IMR-90 (cell line): ENCODE measurements around the gene PLPP4. TPM values are rescaled to one million over a fixed set of nuclear protein-coding genes. Genes with fewer than 3 reads are reported as not detected.

ENCODE experiments used
- ATAC-seq: fragments of 200-7000 bp; cut with Tn5 transposase; 2 replicates; pipeline ENCODE4 v1.9.1; 2020; ENCODE audit warnings: low read depth, mild to moderate bottlenecking, moderate library complexity
- BruUV-seq: library from RNA; stranded (reverse); fragments of 400-500 nt; replicated peaks from 2 replicates; lab custom pipeline; 2021; lab: Mats Ljungman, UMichigan
- CTCF ChIA-PET: fragments of 300-600 bp; formaldehyde crosslinking; extraction: SDS; loops from one replicate; lab custom pipeline; 2021; ENCODE audit warnings: antibody characterized with exemption; lab: Yijun Ruan, JAX
- POLR2A ChIA-PET: fragments of 300-600 bp; sonication (Branson Sonifier 250); formaldehyde crosslinking; loops from one replicate; lab custom pipeline; 2022; ENCODE audit warnings: antibody characterized with exemption; ENCODE audit not compliant: unreplicated experiment; lab: Charles Lee
- DNase-seq: peaks from one replicate; pipeline ENCODE4 v3.0.0; 2013
- H2AFZ ChIP-seq: replicated peaks from 2 replicates; pipeline ENCODE3; 2013; ENCODE audit warnings: low read length, mild to moderate bottlenecking; ENCODE audit not compliant: poor library complexity
- H2AK5ac ChIP-seq: 2 replicates; pipeline ENCODE4 v1.6.1; 2013; ENCODE audit warnings: low read depth, low read length, inconsistent platforms
- H2AK9ac ChIP-seq: replicated peaks from 2 replicates; pipeline ENCODE3; 2013; ENCODE audit warnings: mild to moderate bottlenecking, low read depth, low read length, moderate library complexity; ENCODE audit not compliant: poor library complexity
- H2BK120ac ChIP-seq: 2 replicates; pipeline ENCODE4 v1.6.1; 2013; ENCODE audit warnings: low read depth, low read length, inconsistent platforms
- H2BK15ac ChIP-seq: 3 replicates; pipeline ENCODE4 v1.6.1; 2013; ENCODE audit warnings: low read depth, low read length, inconsistent platforms
- H2BK20ac ChIP-seq: 2 replicates; pipeline ENCODE4 v1.6.1; 2013; ENCODE audit warnings: low read depth, mild to moderate bottlenecking, inconsistent platforms, low read length, moderate library complexity
- H2BK5ac ChIP-seq: 2 replicates; pipeline ENCODE4 v1.6.1; 2013; ENCODE audit warnings: mild to moderate bottlenecking, low read depth, low read length, inconsistent platforms; ENCODE audit not compliant: poor library complexity, severe bottlenecking
- H3K14ac ChIP-seq: replicated peaks from 2 replicates; pipeline ENCODE4 v1.6.1; 2013; ENCODE audit warnings: low read depth, low read length, inconsistent platforms
- H3K18ac ChIP-seq: 2 replicates; pipeline ENCODE4 v1.6.1; 2013; ENCODE audit warnings: low read depth, low read length, control low read depth
- H3K23ac ChIP-seq: 2 replicates; pipeline ENCODE4 v1.6.1; 2013; ENCODE audit warnings: low read depth, low read length, inconsistent platforms
- H3K27ac ChIP-seq: 2 replicates; pipeline ENCODE4 v1.5.1; 2013; ENCODE audit warnings: mild to moderate bottlenecking, control low read depth, low read length; ENCODE audit not compliant: insufficient read depth
- H3K27me3 ChIP-seq: 2 replicates; pipeline ENCODE4 v1.6.1; 2013; ENCODE audit warnings: low read length; ENCODE audit not compliant: control insufficient read depth, insufficient read depth
- H3K36me3 ChIP-seq: 2 replicates; pipeline ENCODE4 v1.6.1; 2013; ENCODE audit warnings: low read length, mixed read lengths; ENCODE audit not compliant: control insufficient read depth, insufficient read depth
- H3K4ac ChIP-seq: 2 replicates; pipeline ENCODE4 v1.6.1; 2013; ENCODE audit warnings: low read depth, low read length, inconsistent platforms
- H3K4me1 ChIP-seq: 2 replicates; pipeline ENCODE4 v1.6.1; 2013; ENCODE audit warnings: low read length, mixed read lengths; ENCODE audit not compliant: control insufficient read depth, insufficient read depth
- H3K4me2 ChIP-seq: 2 replicates; pipeline ENCODE4 v1.6.1; 2013; ENCODE audit warnings: low read depth, mild to moderate bottlenecking, control low read depth, low read length, moderate library complexity
- H3K4me3 ChIP-seq: 2 replicates; pipeline ENCODE4 v1.5.1; 2013; ENCODE audit warnings: low read depth, mild to moderate bottlenecking, control low read depth, low read length, moderate library complexity; ENCODE audit not compliant: insufficient read depth
- H3K56ac ChIP-seq: 2 replicates; pipeline ENCODE4 v1.6.1; 2013; ENCODE audit warnings: low read length, inconsistent platforms; ENCODE audit not compliant: insufficient read depth; ENCODE audit errors: extremely low read depth
- H3K79me1 ChIP-seq, 2 experiments: 2 replicates each; pipeline ENCODE4 v1.6.1; 2013; ENCODE audit warnings: low read length in 2 of 2, inconsistent platforms in 1 of 2, low read depth in 1 of 2
- H3K9ac ChIP-seq: 2 replicates; pipeline ENCODE4 v1.6.1; 2013; ENCODE audit warnings: low read depth, low read length, control low read depth
- H3K9me1 ChIP-seq: 2 replicates; pipeline ENCODE4 v1.6.1; 2013; ENCODE audit warnings: low read length, inconsistent platforms; ENCODE audit not compliant: insufficient read depth
- H3K9me3 ChIP-seq: 2 replicates; pipeline ENCODE4 v1.6.1; 2013; ENCODE audit warnings: low read length; ENCODE audit not compliant: control insufficient read depth, insufficient read depth
- H4K20me1 ChIP-seq: 2 replicates; pipeline ENCODE4 v1.6.1; 2013; ENCODE audit warnings: low read length, inconsistent platforms; ENCODE audit not compliant: insufficient read depth
- H4K5ac ChIP-seq: 2 replicates; pipeline ENCODE4 v1.6.1; 2013; ENCODE audit warnings: mild to moderate bottlenecking, low read depth, low read length, control low read depth
- H4K8ac ChIP-seq, 2 experiments: 2 replicates each; pipeline ENCODE4 v1.6.1; 2013; ENCODE audit warnings: low read depth in 2 of 2, low read length in 2 of 2, control low read depth in 1 of 2, inconsistent platforms in 1 of 2
- H4K91ac ChIP-seq: 2 replicates; pipeline ENCODE4 v1.6.1; 2013; ENCODE audit warnings: low read depth, low read length, inconsistent platforms; ENCODE audit not compliant: insufficient read depth
- ELK1 ChIP-seq: fragments of 150-350 bp; IDR thresholded peaks from 2 replicates; pipeline ENCODE4 v1.6.1; 2016; ENCODE audit warnings: low read depth, mild to moderate bottlenecking, low read length, moderate library complexity, borderline replicate concordance
- FOS ChIP-seq: fragments of 150-350 bp; IDR thresholded peaks from 2 replicates; pipeline ENCODE4 v1.6.1; 2016; ENCODE audit warnings: low read depth, low read length
- MAFK ChIP-seq: IDR thresholded peaks from 2 replicates; pipeline ENCODE4 v1.6.1; 2012; ENCODE audit warnings: low read depth, low read length, improper control_type of control experiment
- MXI1 ChIP-seq: IDR thresholded peaks from 2 replicates; pipeline ENCODE4 v1.6.1; 2012; ENCODE audit warnings: low read depth, mild to moderate bottlenecking, low read length, moderate library complexity, borderline replicate concordance
- NFE2L2 ChIP-seq: fragments of 150-350 bp; IDR thresholded peaks from 2 replicates; pipeline ENCODE4 v1.6.1; 2016; ENCODE audit warnings: low read depth, mild to moderate bottlenecking, low read length
- POLR2A ChIP-seq: IDR thresholded peaks from 2 replicates; pipeline ENCODE4 v1.6.1; 2012; ENCODE audit warnings: mild to moderate bottlenecking, low read depth, low read length
- RAD21 ChIP-seq: IDR thresholded peaks from 2 replicates; pipeline ENCODE4 v1.6.1; 2012; ENCODE audit warnings: low read length, improper control_type of control experiment
- RCOR1 ChIP-seq: IDR thresholded peaks from 2 replicates; pipeline ENCODE4 v1.6.1; 2012; ENCODE audit warnings: mild to moderate bottlenecking, low read length, improper control_type of control experiment; ENCODE audit not compliant: insufficient replicate concordance
- RFX5 ChIP-seq: IDR thresholded peaks from 2 replicates; pipeline ENCODE4 v1.8.0; 2012; ENCODE audit warnings: low read depth, mild to moderate bottlenecking, low read length, moderate library complexity
- SMC3 ChIP-seq: fragments of 150-350 bp; IDR thresholded peaks from 2 replicates; pipeline ENCODE4 v1.6.1; 2016; ENCODE audit warnings: low read depth, mild to moderate bottlenecking, antibody characterized with exemption, low read length, moderate library complexity
- USF2 ChIP-seq: fragments of 150-350 bp; IDR thresholded peaks from 2 replicates; pipeline ENCODE4 v1.6.1; 2017; ENCODE audit warnings: mild to moderate bottlenecking, antibody characterized with exemption, low read length, low read depth
- WGBS, 2 experiments: methylation state at CpG; one replicate each; pipeline versions ENCODE4 v1.1.5 to v1.1.7; 2013; ENCODE audit warnings: missing lambda C conversion rate in 2 of 2; ENCODE audit not compliant: insufficient read length in 1 of 2; ENCODE audit errors: extremely low coverage in 2 of 2; 5-methylcytosine and 5-hydroxymethylcytosine counted together
- dilution Hi-C: fragments of 300-500 bp; cut with HindIII; formaldehyde crosslinking; loops from one replicate; pipeline ENCODE4 v1.14.3; 2018; ENCODE audit warnings: low sequenced_read_pairs; ENCODE audit not compliant: unreplicated experiment
- in situ Hi-C: fragments of 300-500 bp; cut with MboI; formaldehyde crosslinking; loops from 3 replicates; pipeline ENCODE4 v1.14.3; 2019; ENCODE audit warnings: low sequenced_read_pairs, inconsistent platforms, mixed read lengths
- intact Hi-C: fragments of 100-400 bp; cut with micrococcal nuclease; formaldehyde crosslinking; loops from 2 replicates; pipeline ENCODE4 v1.10.0; 2022
- polyA plus RNA-seq, 3 experiments: library from polyadenylated mRNA; depleted of rRNA; stranded (reverse); fragments of >200 nt; gene quantifications; 2 replicates each; pipeline ENCODE4 v1.2.3, GENCODE V29; 2012; ENCODE audit warnings: low replicate concordance in 1 of 3
- total RNA-seq: library from RNA; depleted of rRNA; stranded (reverse); fragments of >200 nt; gene quantifications from 2 replicates; pipeline ENCODE4 v1.2.3, GENCODE V29; 2012

The PLPP4 gene
- total and polyA plus RNA-seq, 2 of the 4 experiments (the other 2 are of a cell fraction): 0.18 to 0.60 TPM

- Histone ChIP-seq H3K4ac (no peak overlapping the region), H4K5ac (no peak overlapping the region), H3K4me1 (no peaks in the 10 kb centered on the region), H3K27me3 (no peaks in the 10 kb centered on the region), H3K56ac (no peak overlapping the region), H4K20me1 (no peaks in the 10 kb centered on the region), H3K27ac (no peak overlapping the region), H3K36me3 (no peaks in the 10 kb centered on the region), H3K9me1 (no peaks in the 10 kb centered on the region), H3K4me3 (no peak overlapping the region), H2BK5ac (no peak overlapping the region), H2BK20ac (no peak overlapping the region), H3K23ac (no peak overlapping the region), H3K18ac (no peak overlapping the region), H3K9me3 (peaks cover 43% of the 10 kb centered on the region), H2AK5ac (no peak overlapping the region), H3K79me1 (no peaks in the 10 kb centered on the region), H4K8ac (no peak overlapping the region), H3K9ac (no peak overlapping the region), H3K14ac (no peak overlapping the region), H4K91ac (no peak overlapping the region), H2AFZ (no peak overlapping the region), H3K4me2 (no peak overlapping the region), H2BK120ac (no peak overlapping the region), H2BK15ac (no peak overlapping the region), H2AK9ac (no peak overlapping the region)
- BruUV-seq: no TSS peak
- dilution Hi-C loops (no loop called here), intact Hi-C loops (no loop called here), in situ Hi-C loops (no loop called here)
- ATAC-seq (no peak), DNase-seq (no peak)
- ChIA-PET CTCF (no interaction called here), POLR2A (no interaction called here)
- TF ChIP-seq NFE2L2 (no peak), RAD21 (no peak), POLR2A (no peak), RCOR1 (no peak), ELK1 (no peak), FOS (no peak), RFX5 (no peak), USF2 (no peak), MAFK (no peak), MXI1 (no peak), SMC3 (no peak)
- no CpG with 5 or more reads among the region's 5 CpGs for WGBS, 2 experiments
Measured at GRCh38 chr10:120598386-120598785, 141.4 kb downstream of the PLPP4 start.
